Coronary artery (tissue), 2 donors: ENCODE results near the gene NHS.

Experiments
- DNase-seq: peaks from one replicate; pipeline ENCODE4 v3.0.0-alpha.2; 2017; ENCODE audit warnings: low spot score
- H3K27ac ChIP-seq, 2 donors: fragments of 200-600 bp; sonication (generic); one replicate each; pipeline ENCODE4 v1.5.1; 2016 to 2019
- H3K4me3 ChIP-seq: fragments of 200-600 bp; sonication (generic); 2 replicates; pipeline ENCODE4 v1.5.1; 2016; ENCODE audit warnings: mild to moderate bottlenecking, moderate library complexity
- CTCF ChIP-seq: fragments of 200-600 bp; sonication (generic); IDR thresholded peaks from one replicate; pipeline ENCODE4 v1.5.1; 2019; ENCODE audit warnings: antibody characterized with exemption

NHS gene

GRCh38 chrX:17547658-17548057, 172.7 kb downstream of the NHS start:
- Histone ChIP-seq H3K27ac (no peak overlapping the region), H3K4me3 (no peak overlapping the region)
- no peak for DNase-seq
- TF ChIP-seq CTCF: no peak

- no peak overlapping the region for H3K27ac ChIP-seq
- H3K4me3 ChIP-seq: no peak overlapping the region
- TF ChIP-seq CTCF: no peak
- no peak for DNase-seq
These were observed 174.2 kb downstream of the NHS start for GRCh38 chrX:17549107-17549651.

- TF ChIP-seq CTCF: no peak
- H3K27ac ChIP-seq: no peak overlapping the region
- no peak overlapping the region for H3K4me3 ChIP-seq
- no peak for DNase-seq
These were observed 175.0 kb downstream of the NHS start for GRCh38 chrX:17550011-17550410.

GRCh38 chrX:17552044-17552650, 177.1 kb downstream of the NHS start:
- Histone ChIP-seq H3K27ac (no peak overlapping the region), H3K4me3 (no peak overlapping the region)
- TF ChIP-seq CTCF: no peak
- no peak for DNase-seq

- Histone ChIP-seq H3K4me3 (no peak overlapping the region), H3K27ac (peak overlapping the region; percentile 2 to 46)
- TF ChIP-seq CTCF: no peak
- no peak for DNase-seq
These were observed 178.5 kb downstream of the NHS start for GRCh38 chrX:17553469-17553868.

GRCh38 chrX:17553961-17554482, 179.0 kb downstream of the NHS start:
- no peak for DNase-seq
- no peak for TF ChIP-seq CTCF
- H3K27ac ChIP-seq: peak overlapping the region; percentile 2 to 46

GRCh38 chrX:17554914-17555313, 179.9 kb downstream of the NHS start:
- Histone ChIP-seq H3K27ac (no peak overlapping the region), H3K4me3 (no peak overlapping the region)
- no peak for DNase-seq
- no peak for TF ChIP-seq CTCF

More at GRCh38 chrX:17553961-17554482, 179.0 kb downstream of the NHS start:
- no peak overlapping the region for H3K4me3 ChIP-seq
